Prostate gland (tissue), 2 donors: ENCODE measurements around the gene TNFSF13.

Experiments
- CTCF ChIP-seq, 4 experiments: fragments of 200-600 bp in 2 of 4; fragments of 450-650 bp in 2 of 4; sonication (generic) in 2 of 4; IDR thresholded peaks; 1 replicate in 3 of 4; 2 replicates in 1 of 4; pipeline ENCODE4 v1.5.1; 2016 to 2019; ENCODE audit warnings: antibody characterized with exemption in 4 of 4, mild to moderate bottlenecking in 2 of 4, moderate library complexity in 2 of 4
- POLR2A ChIP-seq: fragments of 450-650 bp; IDR thresholded peaks from one replicate; pipeline ENCODE4 v1.6.1; 2016; ENCODE audit warnings: antibody characterized with exemption, mild to moderate bottlenecking

GRCh38 chr17:7553356-7553755 lies 5.2 kb upstream of the TNFSF13 start:
- TF ChIP-seq CTCF (IDR thresholded peaks at IDR 0.05): no peak
- TF ChIP-seq POLR2A: no peak
